Psoas muscle (tissue), 8 donors: ENCODE data around the gene NSL1. TPM values are rescaled to one million over a fixed set of nuclear protein-coding genes. Genes with fewer than 3 reads are reported as not detected.

Experiments
- ATAC-seq, 4 donors: fragments of 200-7000 bp; cut with Tn5 transposase; one replicate each; pipeline ENCODE4 v1.9.1; 2020; ENCODE audit warnings: moderate library complexity in 3 of 4, mild to moderate bottlenecking in 2 of 4
- DNase-seq, 2 donors: peaks; one replicate each; pipeline ENCODE4 v3.0.0-alpha.2; 2020
- H3K27ac ChIP-seq: fragments of 200-600 bp; one replicate; pipeline ENCODE4 v1.8.0; 2022
- H3K27me3 ChIP-seq, 3 donors: fragments of 200-600 bp in 1 of 3; one replicate each; pipeline versions ENCODE4 v1.6.1 to v1.8.0; 2013 to 2022; ENCODE audit warnings: low read length in 2 of 3, mild to moderate bottlenecking in 2 of 3, moderate library complexity in 1 of 3; ENCODE audit not compliant: insufficient read depth in 3 of 3
- H3K36me3 ChIP-seq, 2 donors: fragments of 200-600 bp in 1 of 2; one replicate each; pipeline versions ENCODE4 v1.6.1 to v1.8.0; 2013 to 2022; ENCODE audit warnings: low read depth in 1 of 2, mild to moderate bottlenecking in 1 of 2, moderate library complexity in 1 of 2; ENCODE audit not compliant: insufficient read depth in 1 of 2
- H3K4me1 ChIP-seq: fragments of 200-600 bp; one replicate; pipeline ENCODE4 v1.8.0; 2022
- H3K4me3 ChIP-seq: fragments of 200-600 bp; one replicate; pipeline ENCODE4 v1.8.0; 2022; ENCODE audit warnings: mild to moderate bottlenecking
- H3K9me3 ChIP-seq: fragments of 200-600 bp; one replicate; pipeline ENCODE4 v1.8.0; 2022
- WGBS, 3 donors: extraction: QIAGEN DNeasy Blood & Tissue Kit; methylation state at CpG; one replicate each; pipeline versions ENCODE4 v1.1.6 to v1.1.7; 2013; 5-methylcytosine and 5-hydroxymethylcytosine counted together
- intact Hi-C, 2 donors: fragments of 100-400 bp; cut with DNase I; formaldehyde crosslinking; loops; one replicate each; pipeline versions ENCODE4 v1.11.0 to v1.14.2; 2022
- polyA plus RNA-seq, 3 donors: library from polyadenylated mRNA; stranded (reverse); fragments of 200-250 nt; gene quantifications; one replicate each; pipeline ENCODE4 v1.2.3, GENCODE V29; 2013
- total RNA-seq, 4 donors: library from RNA; stranded (reverse); fragmentation: NEBNext Ultra II Directional in 2 of 4; extraction: Animal tissue kit (Norgen Biotek cat#: 25700) in 2 of 4; gene quantifications; one replicate each; pipeline versions ENCODE4 v1.2.1 to v1.2.4, GENCODE V29; 2021 to 2023
- TF ChIP-seq, protein P1 (sequence below): fragments of 200-600 bp; IDR thresholded peaks from one replicate; pipeline ENCODE4 v1.8.0; 2022; ENCODE audit warnings: antibody characterized with exemption
- donor health status: healthy with polysubstance abuse.
- donor health status: DM: no; HTN: no; CAD: no; lungs with moderate emphysema.
- donor health status: Bipolar disorder and iron deficiency.
- donor health status: healthy.
- donor health status: DM: yes; HTN: yes; CAD: no.
- donor health status: DM: no; HTN: no; CAD: no.
- donor health status: DM: no; HTN: no; CAD: no.
- donor health status: DM: yes; HTN: yes; CAD: no.

Gene NSL1
- total and polyA plus RNA-seq, 7 donors = 13.2 to 34.5 (median 18.6) TPM

DNA sequence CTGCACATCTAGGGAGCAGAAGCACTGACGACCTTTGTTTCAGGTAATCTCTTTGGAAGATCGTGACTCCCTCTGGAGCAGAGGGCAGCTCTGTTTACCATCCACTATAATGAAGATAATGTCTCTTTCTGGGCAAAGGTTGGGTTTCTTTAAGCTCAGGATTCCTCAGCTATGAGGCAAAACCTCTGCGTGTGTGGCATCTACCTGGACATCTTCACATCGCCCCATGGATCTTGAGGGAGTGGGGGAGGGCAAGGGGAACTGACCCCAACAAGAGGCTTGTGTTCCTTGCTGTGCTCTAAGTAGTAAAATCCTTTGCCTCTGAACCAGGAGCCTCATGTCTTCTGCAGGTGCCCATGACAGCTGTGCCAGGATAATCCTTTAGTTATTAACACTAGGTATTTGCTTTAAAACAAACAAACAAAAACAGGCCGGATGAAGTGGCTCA is 36.3 kb upstream of the NSL1 start:
- Histone ChIP-seq H3K9me3 (peaks cover 8% of the 10 kb centered on the region), H3K36me3 (no peaks in the 10 kb centered on the region), H3K4me3 (no peak overlapping the region), H3K4me1 (no peaks in the 10 kb centered on the region), H3K27ac (no peak overlapping the region), H3K27me3 (no peaks in the 10 kb centered on the region)
- intact Hi-C loops = no loop called here
- TF ChIP-seq, protein P1, sequence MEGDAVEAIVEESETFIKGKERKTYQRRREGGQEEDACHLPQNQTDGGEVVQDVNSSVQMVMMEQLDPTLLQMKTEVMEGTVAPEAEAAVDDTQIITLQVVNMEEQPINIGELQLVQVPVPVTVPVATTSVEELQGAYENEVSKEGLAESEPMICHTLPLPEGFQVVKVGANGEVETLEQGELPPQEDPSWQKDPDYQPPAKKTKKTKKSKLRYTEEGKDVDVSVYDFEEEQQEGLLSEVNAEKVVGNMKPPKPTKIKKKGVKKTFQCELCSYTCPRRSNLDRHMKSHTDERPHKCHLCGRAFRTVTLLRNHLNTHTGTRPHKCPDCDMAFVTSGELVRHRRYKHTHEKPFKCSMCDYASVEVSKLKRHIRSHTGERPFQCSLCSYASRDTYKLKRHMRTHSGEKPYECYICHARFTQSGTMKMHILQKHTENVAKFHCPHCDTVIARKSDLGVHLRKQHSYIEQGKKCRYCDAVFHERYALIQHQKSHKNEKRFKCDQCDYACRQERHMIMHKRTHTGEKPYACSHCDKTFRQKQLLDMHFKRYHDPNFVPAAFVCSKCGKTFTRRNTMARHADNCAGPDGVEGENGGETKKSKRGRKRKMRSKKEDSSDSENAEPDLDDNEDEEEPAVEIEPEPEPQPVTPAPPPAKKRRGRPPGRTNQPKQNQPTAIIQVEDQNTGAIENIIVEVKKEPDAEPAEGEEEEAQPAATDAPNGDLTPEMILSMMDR = no peak
- ATAC-seq (no peak), DNase-seq (no peak)
- WGBS, 3 donors = 82 to 86% (median 84%) methylated on average over 5 of the region's 5 CpGs

DNA sequence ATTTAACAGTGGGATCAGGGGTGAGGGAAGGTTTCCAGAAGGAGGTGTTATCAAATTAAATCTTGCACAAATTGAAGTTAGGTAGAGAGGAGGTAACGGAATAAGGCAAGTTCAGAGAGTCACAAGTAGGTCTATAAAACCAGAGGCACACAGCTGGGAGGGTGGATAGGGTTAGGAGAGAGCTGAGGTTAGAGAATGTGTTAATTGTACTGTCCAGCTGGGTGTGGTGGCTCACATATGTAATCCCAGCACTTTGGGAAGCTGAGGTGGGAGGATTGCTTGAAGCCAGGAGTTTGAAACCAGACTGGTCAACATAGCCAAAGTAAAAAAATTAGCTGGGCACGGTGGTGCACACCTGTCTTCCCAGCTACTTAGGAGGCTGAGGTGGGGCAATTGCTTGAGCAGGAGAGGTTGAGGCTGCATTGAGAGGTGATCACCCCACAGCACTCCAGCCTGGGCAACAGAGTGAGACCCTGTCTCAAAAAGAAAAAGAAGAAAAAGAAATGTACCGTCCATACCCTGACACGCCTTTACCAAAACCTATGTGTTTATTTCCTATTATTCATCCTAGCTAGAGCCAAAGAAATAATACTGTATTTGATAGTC is 35.7 kb upstream of the NSL1 start:
- H3K27me3 ChIP-seq = no peaks in the 10 kb centered on the region
- no peaks in the 10 kb centered on the region for H3K4me1 ChIP-seq
- H3K9me3 ChIP-seq = peaks cover 8% of the 10 kb centered on the region
- H3K4me3 ChIP-seq = no peak overlapping the region
- DNase-seq = no peak
- ATAC-seq = no peak
- TF ChIP-seq, protein P1 = no peak
- no peaks in the 10 kb centered on the region for H3K36me3 ChIP-seq
- intact Hi-C loops = no loop called here
- no peak overlapping the region for H3K27ac ChIP-seq
- 92 to 94% (median 92%) methylated on average over 4 of the region's 4 CpGs for WGBS, 3 donors

DNA sequence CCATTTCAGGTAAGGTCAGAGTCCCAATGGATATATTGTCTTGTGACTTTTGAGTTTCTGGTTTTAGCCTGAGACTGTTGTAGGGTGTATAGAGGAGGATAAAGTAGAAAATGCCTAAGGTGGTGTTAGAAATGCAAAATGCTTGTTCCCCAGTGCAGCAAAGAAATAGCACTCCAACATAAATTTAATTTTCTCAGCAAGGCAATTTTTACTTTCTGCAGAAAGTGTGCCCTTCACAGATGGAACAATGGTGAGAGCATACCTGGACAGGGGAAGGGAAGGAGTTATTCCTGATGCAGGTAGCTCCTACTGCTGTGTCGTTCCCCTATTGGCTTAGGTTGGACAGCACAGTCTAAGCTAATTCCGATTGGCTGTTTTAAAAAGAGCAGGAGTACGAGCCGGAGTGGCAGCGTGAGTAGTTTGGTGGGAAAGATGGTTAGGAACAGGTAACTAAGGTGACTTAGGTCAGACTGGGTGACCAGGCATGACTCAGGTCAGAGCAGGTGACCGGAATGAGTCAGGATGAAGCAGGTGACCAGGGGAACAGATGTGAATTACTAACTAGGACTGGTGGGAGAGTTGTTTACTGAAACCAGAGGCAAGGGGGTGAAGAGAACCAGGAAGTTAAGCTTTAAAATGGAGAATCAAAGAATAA is 34.3 kb upstream of the NSL1 start:
- TF ChIP-seq, protein P1 = no peak
- H3K27me3 ChIP-seq = no peaks in the 10 kb centered on the region
- peaks cover 8% of the 10 kb centered on the region for H3K9me3 ChIP-seq
- ATAC-seq (no peak), DNase-seq (no peak)
- no peak overlapping the region for H3K4me3 ChIP-seq
- no peaks in the 10 kb centered on the region for H3K4me1 ChIP-seq
- H3K27ac ChIP-seq = no peak overlapping the region
- H3K36me3 ChIP-seq = no peaks in the 10 kb centered on the region
- intact Hi-C loops = no loop called here
- WGBS, 3 donors = 93 to 95% (median 94%) methylated on average over 6 of the region's 6 CpGs

DNA sequence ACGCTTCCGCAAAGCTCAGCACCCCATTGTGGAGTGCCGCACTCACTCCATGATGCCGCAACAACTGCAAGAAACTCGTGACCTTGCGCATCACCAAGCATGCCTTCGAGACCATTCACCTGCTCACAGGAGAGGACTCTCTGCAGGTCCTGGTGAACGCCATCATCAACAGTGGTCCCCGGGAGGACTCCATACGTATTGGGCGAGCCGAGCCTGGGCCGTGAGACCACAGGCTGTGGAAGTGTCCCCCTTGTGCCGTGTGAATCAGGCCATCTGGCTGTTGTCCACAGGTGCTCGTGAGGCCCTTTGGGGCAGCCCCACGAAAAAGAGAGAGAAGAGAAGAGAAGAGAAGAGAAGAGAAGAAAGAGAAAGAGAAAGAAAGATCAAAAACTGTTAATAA is 32.6 kb upstream of the NSL1 start:
- H3K4me3 ChIP-seq = no peak overlapping the region
- DNase-seq (no peak), ATAC-seq (no peak)
- 94 to 96% (median 95%) methylated on average over 16 of the region's 16 CpGs for WGBS, 3 donors
- H3K9me3 ChIP-seq = peaks cover 8% of the 10 kb centered on the region
- intact Hi-C loops = no loop called here
- no peaks in the 10 kb centered on the region for H3K36me3 ChIP-seq
- no peaks in the 10 kb centered on the region for H3K4me1 ChIP-seq
- TF ChIP-seq, protein P1 = no peak
- no peaks in the 10 kb centered on the region for H3K27me3 ChIP-seq
- no peak overlapping the region for H3K27ac ChIP-seq
